Renal cortex interstitium (tissue), 11 donors: ENCODE data around the gene CLDN19. TPM values are rescaled to one million over a fixed set of nuclear protein-coding genes. Genes with fewer than 3 reads are reported as not detected.
"Not testable (repeated sequence)": the region's sequence is repeated elsewhere in the genome, so short reads cannot be mapped to it uniquely, and the experiment has no call there.

Experiments
- DNase-seq, 11 donors: peaks; one replicate each; pipeline ENCODE4 v3.0.0-alpha.2; 2013; ENCODE audit warnings: low read depth in 9 of 11, low spot score in 4 of 11; ENCODE audit errors: extremely low read depth in 1 of 11
- polyA plus RNA-seq, 3 donors: library from polyadenylated mRNA; unstranded; fragments of 120-200 nt; gene quantifications; one replicate each; pipeline ENCODE4 v1.2.1, GENCODE V29; 2013; ENCODE audit not compliant: insufficient read length in 3 of 3

The CLDN19 gene
- polyA plus RNA-seq, 3 donors: 72.7 to 109 (median 93.4) TPM

DNA sequence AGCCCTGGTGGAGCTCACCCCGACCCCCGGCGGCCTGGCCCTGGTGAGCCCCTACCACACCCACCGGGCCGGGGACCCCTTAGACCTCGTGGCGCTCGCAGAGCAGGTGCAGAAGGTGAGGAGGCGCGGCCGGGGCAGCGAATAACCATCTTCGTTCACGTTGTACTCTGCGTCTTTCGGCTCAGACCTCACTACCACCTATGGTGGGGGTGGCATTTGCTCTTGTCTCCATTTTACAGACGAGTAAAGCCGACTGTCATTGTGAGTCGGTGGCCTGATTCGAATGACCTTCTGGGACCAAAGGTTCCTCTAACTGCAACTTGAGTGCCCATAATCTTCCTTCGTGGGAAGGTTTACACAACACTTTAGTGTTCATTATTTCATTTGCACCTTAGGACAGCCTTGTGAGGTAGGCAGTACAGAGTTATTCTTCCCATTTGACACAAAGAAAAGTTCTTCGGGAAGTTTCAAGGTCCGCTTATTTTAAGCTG, 27.5 kb upstream of the CLDN19 start:
- DNase-seq: no peak

DNA sequence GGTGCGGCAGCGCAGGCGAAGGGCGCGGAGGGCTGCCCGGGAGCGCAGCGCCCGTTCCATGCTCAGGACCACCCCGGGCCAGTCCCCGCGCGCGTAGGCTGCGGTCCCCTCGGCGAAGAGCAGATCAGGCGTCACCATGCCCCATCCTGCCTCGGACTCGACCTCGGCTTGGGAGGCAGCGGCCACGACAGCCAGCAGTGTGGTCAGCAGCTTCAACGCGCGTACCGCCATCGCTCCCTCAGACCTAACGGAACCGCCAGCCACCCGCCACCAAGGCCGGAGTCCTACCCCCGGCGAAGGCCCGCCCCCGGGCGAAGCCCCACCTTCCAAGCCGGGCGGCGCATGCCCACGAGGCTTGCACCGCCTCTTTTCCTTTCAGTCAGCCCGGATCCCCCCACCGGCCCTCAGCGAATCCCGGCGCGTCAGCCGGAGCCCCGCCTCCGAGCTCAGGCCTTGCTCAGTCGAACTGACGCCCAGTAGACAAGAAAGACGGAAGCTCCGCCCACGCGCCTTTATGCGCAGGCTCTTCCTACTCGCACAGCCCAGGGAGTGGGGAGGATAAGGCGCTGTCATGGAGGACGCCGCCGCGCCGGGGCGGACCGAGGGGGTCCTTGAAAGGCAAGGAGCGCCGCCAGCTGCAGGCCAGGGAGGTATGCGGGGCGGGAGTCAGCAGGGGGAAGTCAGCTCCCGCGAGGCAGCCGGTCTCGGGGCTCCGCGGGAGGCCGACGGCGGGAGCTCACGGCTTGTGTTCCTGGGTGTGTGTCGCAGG, 26.9 kb upstream of the CLDN19 start, which contains the start of the genes C1orf50 and P3H1:
Gene C1orf50 (plus strand): TSS at position 509 of the 769 bp plus-strand sequence. CDS start 63 bp downstream, at position 572.
Gene P3H1 (minus strand): TSS at position 288 of the 769 bp plus-strand sequence. CDS start 57 bp downstream, at position 231.
- DNase-seq: peak; percentile 98 to 100 (median 99)

DNA sequence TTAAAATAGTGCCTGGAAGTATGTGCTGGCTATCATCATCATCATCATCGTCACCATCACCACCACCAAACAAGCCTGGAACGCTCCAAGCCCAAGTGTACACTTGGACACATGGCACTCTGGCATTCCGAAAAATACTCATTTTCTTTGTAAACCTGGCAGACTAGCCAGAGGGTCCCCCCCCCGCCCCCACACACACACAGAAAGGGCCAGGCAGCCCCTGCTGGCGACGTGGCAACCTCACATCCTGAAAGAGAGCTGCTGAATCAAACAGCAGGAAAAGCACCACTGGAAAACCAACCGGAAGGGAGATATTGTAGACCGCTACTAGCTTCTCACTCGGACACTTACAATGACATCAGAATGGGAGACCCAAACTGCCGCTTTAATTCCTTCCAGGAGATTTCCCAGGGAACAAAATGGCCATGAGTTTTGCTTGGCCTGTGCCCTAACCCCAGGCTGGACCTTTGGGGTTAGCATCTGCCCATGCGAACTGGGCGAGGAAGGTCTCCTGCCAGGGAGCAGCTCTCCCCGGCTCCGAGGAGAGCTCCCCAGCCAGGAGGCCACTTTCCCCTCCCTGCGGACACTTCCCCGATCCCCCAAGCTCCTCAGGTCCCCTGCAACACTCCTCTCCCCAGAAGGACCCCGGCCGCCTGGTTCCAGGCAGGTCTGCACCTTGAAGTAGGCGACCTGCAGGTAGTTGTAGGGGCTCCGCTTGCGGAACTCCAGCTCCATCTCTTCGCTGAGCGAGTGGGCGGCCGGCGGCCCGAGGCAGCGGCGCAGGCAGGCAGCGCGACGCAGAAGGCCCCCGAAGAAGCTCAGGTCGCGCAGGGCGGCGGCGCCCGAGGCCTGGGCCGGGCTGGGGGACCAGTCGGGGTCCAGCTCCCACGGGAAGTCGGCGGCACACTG, 26.1 kb upstream of the CLDN19 start:
- peak in 6 of 11 donors; percentile 52 to 79 (median 68) for DNase-seq

DNA sequence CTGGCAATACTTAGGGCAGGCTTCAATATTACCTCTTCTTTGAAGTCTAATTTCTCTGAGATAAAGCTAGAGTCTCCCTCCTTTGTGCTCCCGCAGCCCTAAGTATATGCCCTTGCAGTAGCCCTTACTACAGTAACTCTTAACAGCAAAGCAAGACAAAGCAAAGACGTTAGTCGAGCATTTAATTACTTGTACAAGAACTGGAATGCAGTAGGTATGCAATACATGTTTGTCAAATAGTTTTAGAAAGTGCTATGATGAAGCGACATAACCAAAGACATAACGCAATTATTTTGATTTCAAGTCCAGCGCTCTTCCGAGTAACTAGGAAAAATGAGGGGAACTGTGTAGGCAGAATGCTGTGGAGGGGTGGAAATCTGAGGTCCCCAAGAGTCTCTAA, 25.2 kb upstream of the CLDN19 start:
- no peak for DNase-seq

DNA sequence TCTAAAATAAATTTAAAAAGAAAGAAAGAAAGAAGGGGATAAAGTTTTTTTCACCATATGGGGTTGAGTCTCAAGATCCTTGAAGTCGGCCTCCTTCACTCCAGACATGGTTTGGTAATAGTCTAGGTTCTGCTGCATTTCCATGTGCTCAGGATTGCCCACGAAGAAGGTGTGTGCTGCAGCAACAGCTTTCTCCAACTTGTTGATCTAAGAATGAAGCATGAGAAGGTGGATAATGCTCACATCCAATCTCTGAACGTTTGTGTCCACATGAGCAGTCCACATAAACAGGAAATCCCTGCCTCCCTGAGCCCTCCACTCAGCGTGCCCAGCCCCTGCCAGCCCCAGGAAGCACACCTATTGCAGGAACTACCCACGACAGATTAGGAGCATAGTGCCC, 22.2 kb upstream of the CLDN19 start:
- DNase-seq: no peak

- DNase-seq: no peak
These were observed 21.5 kb upstream of the CLDN19 start for GRCh38 chr1:42761567-42761966.

- DNase-seq: no peak
These were observed 19.1 kb upstream of the CLDN19 start for GRCh38 chr1:42759114-42759513.

- DNase-seq: no peak
These were observed 18.6 kb upstream of the CLDN19 start for GRCh38 chr1:42758641-42759040.

DNA sequence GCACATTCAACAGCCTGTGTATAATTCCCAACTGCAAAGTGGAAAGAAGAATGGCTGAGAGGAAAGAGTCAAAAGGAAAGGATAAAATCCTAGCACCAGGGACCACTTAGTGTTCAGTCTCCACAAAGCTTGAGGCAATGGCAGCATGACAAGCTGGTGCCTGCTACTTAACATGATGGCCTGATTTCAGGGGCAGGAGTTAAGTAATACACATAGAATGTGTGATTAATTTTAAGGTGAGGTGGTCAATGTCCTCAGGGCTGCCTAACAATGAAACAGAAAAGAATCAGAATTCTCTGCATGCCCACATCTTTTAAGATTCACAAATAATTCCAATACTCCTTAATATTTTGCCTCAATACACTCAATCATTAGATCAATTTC, 17.8 kb upstream of the CLDN19 start:
- DNase-seq: no peak

- peak in 1 of 11 donors; percentile 57 for DNase-seq
These were observed 17.2 kb upstream of the CLDN19 start for GRCh38 chr1:42756956-42757891.

DNA sequence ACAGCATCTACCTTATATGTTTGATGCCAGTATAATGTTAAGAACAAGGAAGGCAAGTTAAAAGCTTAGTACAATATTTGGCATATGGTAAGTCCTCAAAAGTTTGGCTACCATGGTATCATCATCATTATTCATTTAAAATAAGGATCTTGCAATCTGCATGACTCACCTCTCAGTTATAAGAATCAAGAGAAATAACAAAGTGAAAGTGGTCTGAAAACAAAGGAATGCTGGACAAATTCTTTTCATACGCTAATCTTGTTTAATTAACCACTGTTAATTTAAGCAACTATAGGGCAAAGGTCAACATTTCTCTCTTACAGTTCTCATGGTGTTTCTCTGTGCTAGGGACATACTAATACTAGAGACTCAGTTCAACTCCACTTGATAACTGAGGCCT, 13.0 kb upstream of the CLDN19 start:
- DNase-seq: no peak

- no peak for DNase-seq
These were observed 12.2 kb upstream of the CLDN19 start for GRCh38 chr1:42752284-42752683.

DNA sequence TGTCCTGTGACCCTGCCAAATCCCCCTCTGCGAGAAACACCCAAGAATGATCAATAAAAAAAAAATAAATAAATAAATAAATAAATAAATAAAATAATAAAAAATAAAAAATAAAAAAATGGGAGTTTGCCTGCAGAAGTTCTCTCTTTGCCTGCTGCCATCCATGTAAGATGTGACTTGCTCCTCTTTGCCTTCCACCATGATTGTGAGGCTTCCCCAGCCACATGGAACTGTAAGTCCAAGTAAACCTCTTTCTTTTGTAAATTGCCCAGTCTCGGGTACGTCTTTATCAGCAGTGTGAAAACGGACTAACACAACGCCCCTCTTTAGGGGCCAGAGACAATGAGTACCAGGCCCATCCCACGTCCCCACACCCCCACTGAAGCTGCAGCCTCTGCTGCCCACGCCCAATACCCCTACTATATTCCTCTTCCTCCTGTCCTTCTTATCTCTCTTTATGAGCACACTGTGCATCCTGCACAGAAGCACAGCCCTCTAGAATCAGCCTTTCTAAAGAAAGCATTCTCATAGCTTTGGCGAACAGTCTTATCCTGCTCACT, 11.6 kb upstream of the CLDN19 start:
- not testable (repeated sequence) for DNase-seq

DNA sequence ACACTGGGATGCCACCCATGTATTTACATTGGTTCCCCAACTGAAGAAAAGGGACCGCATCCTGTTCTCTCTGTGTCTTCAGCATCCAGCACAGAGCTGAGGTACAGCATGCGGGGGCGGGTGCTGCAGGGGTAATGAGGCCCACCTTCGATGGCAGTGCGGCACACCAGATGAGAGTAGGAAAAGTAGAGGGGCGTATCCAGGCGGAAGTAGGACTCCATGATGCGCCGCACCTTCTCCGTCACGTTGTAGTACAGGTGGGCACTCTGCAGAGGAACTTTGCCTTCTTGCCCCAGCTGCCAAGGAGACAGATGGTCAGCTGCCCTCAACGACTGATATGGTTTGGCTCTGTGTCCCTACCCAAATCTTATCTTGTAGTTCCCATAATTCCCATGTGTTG, 10.0 kb upstream of the CLDN19 start:
- DNase-seq: no peak

DNA sequence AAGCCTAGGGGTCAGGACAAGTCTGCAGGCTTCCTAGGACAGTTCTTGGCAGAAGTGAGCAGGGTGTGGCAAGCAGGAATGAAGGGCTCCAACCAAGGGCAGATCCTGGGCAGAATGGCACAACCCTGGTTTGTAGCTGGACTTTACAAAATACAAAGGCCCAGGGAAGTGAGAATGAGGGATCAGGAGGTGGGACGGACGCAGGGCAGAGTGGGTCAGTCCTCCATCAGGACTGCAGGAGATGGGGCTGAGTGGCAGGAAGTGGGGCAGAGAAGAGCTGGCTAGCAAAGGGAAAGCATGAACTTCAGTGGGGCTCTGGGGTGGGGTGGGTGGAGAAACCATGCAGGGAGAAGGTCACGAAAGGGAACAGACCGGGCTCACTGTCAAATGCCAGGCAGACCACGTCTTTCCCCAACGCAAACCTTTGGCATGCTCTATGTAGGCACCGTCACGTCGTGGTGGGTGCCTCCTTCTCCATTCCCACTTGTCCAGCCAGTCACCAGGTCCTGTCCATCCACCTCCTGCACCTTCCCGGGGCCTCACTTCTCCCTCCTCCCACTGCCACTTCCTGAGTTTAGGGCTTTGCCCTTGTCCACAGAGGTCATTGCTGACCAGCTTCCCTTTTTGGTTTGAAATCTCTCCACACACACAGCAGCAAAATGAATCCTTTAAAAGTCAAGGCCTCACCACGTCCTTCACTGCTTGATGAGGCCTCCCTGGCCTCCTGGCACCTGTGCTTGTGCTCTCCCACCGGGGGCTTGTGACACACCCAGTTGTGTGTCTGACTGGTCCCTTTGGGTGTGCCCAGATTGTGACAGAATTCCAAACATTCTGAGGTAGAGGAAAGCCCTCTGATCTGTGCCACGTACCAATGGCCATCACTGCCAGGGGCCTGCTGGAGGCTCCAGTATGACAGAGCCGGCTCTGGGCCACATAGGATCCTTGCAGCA, 8.7 kb upstream of the CLDN19 start:
- DNase-seq: no peak

GRCh38 chr1:42748021-42748420, 8.0 kb upstream of the CLDN19 start:
- no peak for DNase-seq

GRCh38 chr1:42747125-42747524, 7.1 kb upstream of the CLDN19 start:
- peak in 1 of 11 donors; percentile 37 for DNase-seq
